HepG2 (cell line): ENCODE data around the gene WDR37. TPM values are rescaled to one million over a fixed set of nuclear protein-coding genes. Genes with fewer than 3 reads are reported as not detected.
A peak's percentile ranks its signal among the peaks of the same experiment; 100 is the strongest.

Experiments used
- AGO1 ChIP-seq: fragments of 200-400 bp; formaldehyde crosslinking; IDR thresholded peaks from 2 replicates; pipeline ENCODE4 v1.6.1; 2017; ENCODE audit warnings: mild to moderate bottlenecking, low read depth, low read length, moderate library complexity; ENCODE audit not compliant: poor library complexity, severe bottlenecking
- ARHGAP35 ChIP-seq: sonication (generic); formaldehyde crosslinking; IDR thresholded peaks from 2 replicates; pipeline ENCODE4 v1.9.0; 2022; ENCODE audit warnings: mild to moderate bottlenecking, inconsistent platforms, moderate library complexity, missing genetic modification reagents, borderline replicate concordance
- ATF5 ChIP-seq: sonication (generic); formaldehyde crosslinking; IDR thresholded peaks from 2 replicates; pipeline ENCODE4 v1.4.0; 2020; ENCODE audit warnings: mild to moderate bottlenecking, low read depth, missing genetic modification reagents
- CREB1 ChIP-seq, 2 experiments: fragments of 450-650 bp in 1 of 2; IDR thresholded peaks; 2 replicates each; pipeline ENCODE4 v1.6.1; 2016 to 2017; ENCODE audit warnings: control low read depth in 1 of 2, mild to moderate bottlenecking in 1 of 2, missing compliant biosample characterization in 1 of 2, missing genetic modification characterization in 1 of 2
- CSRNP2 ChIP-seq: sonication (generic); formaldehyde crosslinking; conservative IDR thresholded peaks from 2 replicates; pipeline ENCODE4 v1.8.0; 2022; ENCODE audit warnings: low read depth, missing genetic modification reagents
- IKZF4 ChIP-seq: sonication (generic); formaldehyde crosslinking; IDR thresholded peaks from 2 replicates; pipeline ENCODE4 v1.5.1; 2020; ENCODE audit warnings: borderline replicate concordance, mild to moderate bottlenecking, low read depth, missing genetic modification reagents; ENCODE audit errors: not compliant biosample characterization
- MEIS1 ChIP-seq: sonication (generic); formaldehyde crosslinking; IDR thresholded peaks from 2 replicates; pipeline ENCODE4 v1.9.0; 2021; ENCODE audit warnings: mild to moderate bottlenecking, missing genetic modification reagents, moderate library complexity, borderline replicate concordance
- MLLT10 ChIP-seq: sonication (generic); formaldehyde crosslinking; IDR thresholded peaks from 2 replicates; pipeline ENCODE4 v1.4.0; 2020; ENCODE audit warnings: missing genetic modification reagents
- MLX ChIP-seq: IDR thresholded peaks from 2 replicates; pipeline ENCODE4 v1.6.1; 2016
- NFAT5 ChIP-seq: sonication (generic); formaldehyde crosslinking; IDR thresholded peaks from 2 replicates; pipeline ENCODE4 v1.4.0; 2020; ENCODE audit warnings: missing genetic modification reagents
- PAX8 ChIP-seq: sonication (generic); formaldehyde crosslinking; IDR thresholded peaks from 2 replicates; pipeline ENCODE4 v1.8.0; 2022; ENCODE audit warnings: mild to moderate bottlenecking, missing genetic modification reagents, borderline replicate concordance
- SMC3 ChIP-seq: IDR thresholded peaks from 2 replicates; pipeline ENCODE4 v1.6.1; 2011; ENCODE audit warnings: low read length, improper control_type of control experiment
- SYNCRIP ChIP-seq: fragments of 200-400 bp; formaldehyde crosslinking; IDR thresholded peaks from 2 replicates; pipeline ENCODE4 v1.6.1; 2018; ENCODE audit warnings: mild to moderate bottlenecking, low read depth, low read length; ENCODE audit not compliant: insufficient read depth
- TOPORS ChIP-seq: sonication (generic); formaldehyde crosslinking; IDR thresholded peaks from 2 replicates; pipeline ENCODE4 v1.8.0; 2023; ENCODE audit warnings: mild to moderate bottlenecking, missing genetic modification reagents
- ZNF350 ChIP-seq: sonication (generic); formaldehyde crosslinking; IDR thresholded peaks from 2 replicates; pipeline ENCODE4 v1.4.0; 2020; ENCODE audit warnings: mild to moderate bottlenecking, low read depth, missing genetic modification reagents, borderline replicate concordance
- ZNF589 ChIP-seq: sonication (generic); formaldehyde crosslinking; conservative IDR thresholded peaks from 2 replicates; pipeline ENCODE4 v1.8.0; 2022; ENCODE audit warnings: mild to moderate bottlenecking, moderate library complexity, missing genetic modification reagents
- ZSCAN20 ChIP-seq: sonication (generic); formaldehyde crosslinking; IDR thresholded peaks from 2 replicates; pipeline ENCODE4 v1.4.0; 2020; ENCODE audit warnings: missing genetic modification reagents, mild to moderate bottlenecking, borderline replicate concordance
- polyA plus RNA-seq, 8 experiments: library from polyadenylated mRNA; depleted of rRNA in 3 of 8; stranded (reverse) in 7 of 8; unstranded in 1 of 8; fragments of >200 nt; fragmentation: Illumina TruSeq in 4 of 8; extraction: Trizol in 4 of 8; gene quantifications; 2 replicates each; pipeline versions ENCODE4 v1.2.1 to v1.2.3, GENCODE V29; 2011 to 2016; ENCODE audit warnings: low read depth in 4 of 8, missing spikeins in 1 of 8, mixed read lengths in 1 of 8; ENCODE audit not compliant: insufficient read depth in 1 of 8
- total RNA-seq, 5 experiments: library from RNA; depleted of rRNA; stranded (reverse); fragments of >200 nt; fragmentation: Illumina TruSeq; extraction: Trizol; gene quantifications; 2 replicates each; pipeline ENCODE4 v1.2.3, GENCODE V29; 2016; ENCODE audit warnings: low read depth in 1 of 5

Gene WDR37
- total and polyA plus RNA-seq, 2 of the 13 experiments (the other 11 are each of a cell fraction or from before 2014, with no cell fraction given): 5.9 to 7.5 TPM

GRCh38 chr10:1049425-1049958 lies 6.7 kb upstream of the WDR37 start (continued):
- TF ChIP-seq MEIS1 (CRISPR knock-in tag) (no peak), ZSCAN20 (no peak), ARHGAP35 (CRISPR knock-in tag) (no peak), NFAT5 (CRISPR knock-in tag) (no peak), SYNCRIP (no peak), MLX (CRISPR knock-in tag) (no peak), ZNF589 (CRISPR knock-in tag) (no peak), IKZF4 (CRISPR knock-in tag) (no peak), ZNF350 (no peak), ATF5 (CRISPR knock-in tag) (no peak), AGO1 (no peak), CSRNP2 (CRISPR knock-in tag) (no peak), CREB1 (IDR thresholded peaks at IDR 0.05) (no peak), CREB1 (CRISPR knock-in tag; IDR thresholded peaks at IDR 0.05) (0 out of 2 replicates have a peak, but pooled peaks have one; percentile 70), PAX8 (no peak), MLLT10 (CRISPR knock-in tag) (no peak), TOPORS (CRISPR knock-in tag) (no peak), SMC3 (no peak)
